NCI-H2029 treated with DMSO at 0.1 percent for 48 hours (cell line): ENCODE results near the gene ZSCAN5A.
"Not testable (repeated sequence)": the region's sequence is repeated elsewhere in the genome, so short reads cannot be mapped to it uniquely, and the experiment has no call there.

Experiments
- DNase-seq: peaks from one replicate; lab custom pipeline; 2025; lab: John Stamatoyannopoulos, UW

The ZSCAN5A gene

GRCh38 chr19:56201973-56202372 lies 112.7 kb downstream of the ZSCAN5A start, which contains the start of gene ZSCAN5C:
Gene ZSCAN5C, plus strand, starts transcription at chr19:56202273. Its CDS starts 3,641 bp downstream, at chr19:56205914.
- no peak for DNase-seq

- no peak for DNase-seq
Measured at GRCh38 chr19:56199687-56200086, 115.0 kb downstream of the ZSCAN5A start.

- DNase-seq: not testable (repeated sequence)
Measured at GRCh38 chr19:56197646-56198045, 117.0 kb downstream of the ZSCAN5A start, which contains the start of gene ZSCAN5B. Gene ZSCAN5B, minus strand, starts transcription at chr19:56197783. Its CDS starts 4,731 bp downstream, at chr19:56193052.

- no peak for DNase-seq
Measured at GRCh38 chr19:56193981-56194640, 120.5 kb downstream of the ZSCAN5A start.

- DNase-seq: no peak
Measured at GRCh38 chr19:56191711-56192110, 122.9 kb downstream of the ZSCAN5A start.

GRCh38 chr19:56191115-56191514 lies 123.5 kb downstream of the ZSCAN5A start:
- DNase-seq: no peak

GRCh38 chr19:56189785-56190184 lies 124.9 kb downstream of the ZSCAN5A start:
- no peak for DNase-seq

- no peak for DNase-seq
Measured at GRCh38 chr19:56177564-56178243, 136.9 kb downstream of the ZSCAN5A start.

GRCh38 chr19:56176881-56177280 lies 137.8 kb downstream of the ZSCAN5A start:
- no peak for DNase-seq

- DNase-seq: not testable (repeated sequence)
Measured at GRCh38 chr19:56176310-56176709, 138.3 kb downstream of the ZSCAN5A start.

- not testable (repeated sequence) for DNase-seq
Measured at GRCh38 chr19:56175861-56176307, 138.8 kb downstream of the ZSCAN5A start, which contains the start of gene GALP. Gene GALP, plus strand, starts transcription at chr19:56176008. Its CDS starts 1,101 bp downstream, at chr19:56177109.

- no peak for DNase-seq
Measured at GRCh38 chr19:56174550-56174949, 140.1 kb downstream of the ZSCAN5A start.

GRCh38 chr19:56174086-56174485 lies 140.6 kb downstream of the ZSCAN5A start:
- DNase-seq: no peak
